Superior temporal gyrus (tissue), 1 donor: ENCODE measurements around the gene FNDC1.
A peak's percentile ranks its signal among the peaks of the same experiment; 100 is the strongest.

Experiments used
- DNase-seq: peaks from one replicate; pipeline ENCODE4 v3.0.0-alpha.2; 2016; ENCODE audit errors: extremely low spot score

Gene FNDC1

DNA sequence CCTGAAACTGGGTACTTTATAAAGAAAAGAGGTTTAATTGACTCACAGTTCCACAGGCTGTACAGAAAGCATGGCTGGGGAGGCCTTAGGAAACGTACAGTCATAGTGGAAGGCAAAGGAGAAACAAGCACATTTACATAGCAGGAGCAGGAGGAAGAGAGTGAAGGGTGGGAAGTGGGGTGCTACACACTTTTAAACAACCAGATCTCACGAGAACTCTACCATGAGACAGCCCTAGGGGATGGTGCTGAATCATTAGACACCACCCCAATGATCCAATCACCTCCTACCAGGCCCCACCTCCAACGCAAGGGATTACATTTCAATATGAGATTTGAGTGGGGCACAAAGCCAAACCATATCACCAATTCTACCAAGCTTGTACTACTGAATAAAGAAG, 7.4 kb upstream of the FNDC1 start:
- DNase-seq, result no peak

DNA sequence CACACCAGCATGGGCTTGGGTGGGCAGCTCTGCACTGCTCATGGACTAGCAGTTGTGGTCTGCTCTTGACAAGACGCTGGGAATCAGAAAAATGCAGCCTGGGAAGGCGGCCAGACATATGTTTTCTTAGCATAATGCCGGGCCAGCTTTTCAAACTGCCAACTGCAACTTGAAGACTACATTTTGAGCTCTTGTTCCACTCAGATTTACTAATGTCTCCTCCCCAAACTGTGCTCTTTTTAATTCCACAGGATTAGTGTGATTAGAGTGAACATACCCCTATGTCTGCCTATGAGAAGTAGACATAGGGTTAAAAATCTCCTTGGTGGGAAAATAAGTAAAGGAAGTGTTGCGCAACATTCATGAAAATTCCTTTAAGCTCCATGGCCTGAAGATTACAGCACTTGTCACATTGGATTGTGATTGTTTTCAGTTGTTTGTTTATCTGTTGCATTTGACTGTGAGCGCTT, 5.3 kb upstream of the FNDC1 start:
- no peak for DNase-seq

DNA sequence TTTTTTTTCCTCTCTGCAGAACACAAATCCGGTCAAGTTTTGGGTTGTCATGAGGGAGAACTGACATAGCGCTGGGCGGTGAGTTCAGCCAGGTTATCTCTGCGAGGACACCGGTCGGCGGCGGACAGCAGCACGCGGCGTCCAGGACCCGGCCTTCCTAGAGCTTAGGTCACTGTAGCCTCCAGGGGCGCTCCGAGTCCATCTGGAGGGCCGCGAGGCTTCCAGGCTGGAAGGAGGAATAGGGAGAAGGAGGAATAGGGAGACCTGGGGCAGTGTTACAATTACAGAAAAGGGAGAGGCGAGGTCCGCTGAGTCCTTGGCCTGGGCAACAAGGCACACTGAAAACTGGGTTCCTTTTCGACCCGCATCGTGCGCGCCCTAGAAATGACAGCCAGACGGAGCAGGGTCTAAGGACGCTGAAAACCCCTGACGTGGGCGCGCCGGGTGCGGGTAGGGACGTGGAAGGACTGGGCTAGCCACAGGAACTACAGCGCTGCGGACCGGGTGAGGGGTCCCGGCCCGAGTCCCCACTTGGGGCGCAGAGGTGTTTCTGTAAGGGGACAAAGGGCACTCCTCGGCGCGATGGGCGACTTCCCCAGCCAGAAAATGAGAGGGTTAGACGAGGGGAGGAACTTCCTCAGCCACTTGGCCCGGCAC, 536 bp upstream of the FNDC1 start:
- DNase-seq, result no peak

DNA sequence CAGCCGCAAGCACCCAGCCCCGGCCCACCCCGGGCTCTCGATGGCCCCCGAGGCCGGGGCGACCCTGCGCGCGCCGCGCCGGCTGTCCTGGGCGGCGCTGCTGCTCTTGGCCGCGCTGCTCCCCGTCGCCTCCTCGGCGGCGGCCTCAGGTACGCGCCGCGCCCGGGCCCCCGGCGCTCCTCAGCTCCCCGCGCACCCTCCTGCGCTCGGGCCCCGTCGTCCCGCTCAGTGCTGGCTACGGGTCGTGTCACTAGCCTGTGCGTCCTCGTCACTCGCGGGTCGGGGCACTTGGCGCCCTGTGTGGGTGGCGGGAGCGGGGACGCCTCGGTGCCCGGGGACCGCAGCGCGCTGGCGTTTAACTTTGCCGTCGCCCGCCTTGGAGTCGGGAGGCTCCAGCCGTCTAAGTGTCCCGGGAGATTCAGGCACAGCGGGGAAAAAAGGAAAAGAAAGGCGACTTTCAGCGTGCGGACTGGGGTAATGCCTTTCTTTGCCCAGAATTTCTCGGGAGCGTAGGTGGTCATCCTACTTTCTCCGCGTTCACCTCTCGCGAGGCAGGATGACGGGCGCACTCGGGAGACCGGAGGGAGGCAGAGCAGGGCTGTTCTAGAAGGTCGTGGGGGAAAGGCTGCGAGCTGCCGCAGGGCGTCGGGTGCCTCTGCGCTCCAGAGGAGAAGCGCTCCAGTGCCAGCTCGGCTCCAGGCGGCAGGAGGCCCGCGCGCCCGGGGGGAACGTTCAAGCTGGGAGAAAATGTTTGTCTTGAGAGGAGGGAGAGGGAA, 545 bp downstream of the FNDC1 start:
- DNase-seq, result no peak

DNA sequence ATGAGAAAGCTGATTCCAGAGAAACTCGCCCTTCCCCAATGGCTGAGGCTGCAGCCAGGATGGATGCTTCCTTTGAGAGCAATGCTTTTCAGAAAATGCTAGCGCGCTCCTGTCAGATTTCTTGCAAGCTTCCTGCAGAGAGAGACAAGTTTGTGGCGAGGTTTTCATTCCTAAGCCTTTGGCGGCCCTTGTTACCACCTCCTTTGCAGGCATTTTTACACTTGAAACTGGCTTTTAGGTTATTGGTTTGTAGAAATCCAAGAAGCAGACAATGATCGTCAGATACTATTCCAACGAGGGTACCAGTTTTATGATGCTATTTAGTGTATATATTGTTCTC, 1.1 kb downstream of the FNDC1 start:
- DNase-seq, result no peak

DNA sequence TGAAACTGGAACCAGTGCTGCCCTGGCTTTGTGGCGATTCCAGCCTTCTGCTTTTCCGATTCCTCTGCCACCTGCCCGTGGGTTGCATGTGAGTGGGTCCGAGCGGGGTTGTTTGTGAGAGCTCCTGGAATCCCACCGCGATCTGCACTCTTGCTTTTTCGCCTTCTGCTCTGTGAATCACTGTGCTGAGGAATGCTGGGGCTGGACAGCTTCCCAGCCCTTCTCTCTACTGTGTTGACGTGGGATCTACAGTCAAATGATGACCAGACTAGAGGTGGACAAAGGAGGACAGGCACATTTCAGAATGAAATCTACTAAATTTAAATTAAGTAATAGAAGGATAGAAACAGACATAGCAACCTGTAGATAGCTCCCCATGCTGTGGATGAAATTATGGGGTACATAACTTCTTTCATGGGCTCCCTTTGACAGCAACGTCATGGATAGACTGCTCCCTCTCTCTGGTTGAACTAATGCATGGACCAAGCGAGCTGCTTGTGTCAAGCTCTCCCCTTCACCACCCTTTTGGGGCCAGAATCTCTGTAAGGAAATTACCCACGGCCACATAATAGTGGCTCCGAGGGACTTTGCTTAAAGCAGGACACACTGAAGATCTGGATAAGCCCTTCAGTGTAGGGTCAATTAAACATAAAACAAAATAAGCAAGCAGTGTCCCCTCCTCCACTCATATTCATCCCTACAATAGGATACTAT, 2.0 kb downstream of the FNDC1 start:
- no peak for DNase-seq

- DNase-seq, result no peak
These were observed 2.9 kb downstream of the FNDC1 start for GRCh38 chr6:159172091-159172491.

DNA sequence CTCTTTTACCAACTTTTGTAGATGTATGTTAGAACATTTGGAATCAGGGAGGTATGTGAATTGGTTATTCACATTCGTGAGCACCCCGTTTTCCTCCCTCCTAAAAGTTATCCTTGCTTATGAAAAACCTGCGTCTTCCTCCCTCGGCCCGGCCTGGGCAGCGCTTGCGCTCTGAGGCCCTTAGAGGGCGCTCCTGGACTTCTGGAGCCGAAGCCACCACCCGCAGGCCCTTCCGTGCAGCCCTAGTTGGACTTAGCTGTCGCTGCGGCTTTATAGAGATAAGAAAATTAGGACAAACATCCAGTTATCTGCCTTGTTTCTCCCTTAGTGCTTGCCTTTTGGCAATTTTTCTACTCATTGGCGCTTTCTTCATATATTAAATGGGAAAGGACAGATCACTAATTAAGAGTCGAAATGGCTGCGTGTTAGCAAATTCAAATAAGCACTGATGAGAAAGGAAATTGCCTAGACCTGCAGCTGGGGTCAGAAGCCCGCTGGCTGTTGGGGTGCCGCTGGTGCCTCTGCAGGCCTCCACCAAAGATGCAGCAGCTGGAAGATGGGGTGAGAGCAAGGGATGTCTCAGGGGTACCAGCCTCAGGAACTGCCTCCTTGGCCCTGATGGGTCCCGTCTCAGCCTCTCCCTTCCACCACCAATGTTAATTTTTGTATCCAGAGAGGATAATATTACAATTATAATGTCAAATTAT, 5.2 kb downstream of the FNDC1 start:
- peak; percentile 76 for DNase-seq

- DNase-seq, result no peak
These were observed 7.7 kb downstream of the FNDC1 start for GRCh38 chr6:159176913-159177312.

DNA sequence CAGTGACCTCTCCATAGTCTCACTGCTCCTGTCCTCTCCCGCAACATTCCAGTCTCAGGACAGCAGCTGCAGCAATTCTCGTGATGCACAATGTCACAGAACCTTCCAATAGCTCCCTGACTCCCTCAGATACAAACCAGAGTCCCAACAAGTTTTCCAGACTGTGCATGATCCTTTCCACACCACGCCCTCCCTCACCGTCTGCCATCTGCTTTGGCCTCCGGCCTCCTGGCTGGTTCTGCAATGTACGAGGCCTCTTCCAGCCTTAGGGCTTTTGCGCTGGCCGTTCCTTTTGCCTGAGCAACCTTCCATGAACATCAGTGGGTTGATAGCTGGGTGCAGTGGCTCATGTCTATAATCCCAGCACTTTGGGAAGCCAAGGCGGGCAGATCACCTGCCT, 9.6 kb downstream of the FNDC1 start:
- DNase-seq, result no peak

- no peak for DNase-seq
These were observed 10.8 kb downstream of the FNDC1 start for GRCh38 chr6:159180001-159180400.

DNA sequence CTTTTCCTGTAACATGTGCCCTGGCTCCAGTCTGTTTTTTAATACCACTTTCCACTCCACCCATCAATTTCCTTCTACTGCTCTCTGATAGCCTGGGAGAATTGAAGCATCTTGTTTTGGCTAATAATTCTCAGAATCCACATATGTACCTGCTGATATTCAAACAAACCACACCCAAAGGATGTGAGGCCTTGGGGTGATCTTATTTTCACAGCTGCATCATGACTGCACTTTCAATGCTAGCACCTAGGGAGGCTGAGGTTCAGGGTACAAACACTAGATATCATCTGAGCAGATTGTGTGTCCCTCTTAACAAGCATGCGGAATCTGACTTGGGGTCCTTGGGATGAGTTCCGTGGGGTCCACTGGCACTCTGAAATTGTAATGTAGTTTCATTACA, 12.7 kb downstream of the FNDC1 start:
- DNase-seq, result no peak

- DNase-seq, result no peak
These were observed 15.4 kb downstream of the FNDC1 start for GRCh38 chr6:159184559-159184958.

DNA sequence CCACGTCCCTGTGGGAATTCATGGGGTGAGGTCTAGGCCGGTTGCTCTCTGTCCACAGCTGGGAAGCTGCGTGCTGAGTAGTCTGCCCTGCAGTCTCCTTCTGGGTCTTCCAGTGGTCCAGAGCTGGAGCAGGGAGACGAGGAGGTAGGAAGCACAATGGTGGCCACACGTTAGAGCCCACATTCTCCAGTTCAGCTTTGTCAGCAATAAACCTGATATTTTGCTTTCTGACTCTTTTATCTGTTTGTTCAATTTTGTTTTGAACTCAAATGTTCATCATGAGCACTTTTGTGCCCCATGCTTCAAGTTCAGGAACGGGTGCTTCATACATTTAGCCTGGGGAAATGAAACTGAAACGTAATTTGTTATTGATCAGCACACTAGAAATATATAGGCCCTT, 21.3 kb downstream of the FNDC1 start:
- no peak for DNase-seq

DNA sequence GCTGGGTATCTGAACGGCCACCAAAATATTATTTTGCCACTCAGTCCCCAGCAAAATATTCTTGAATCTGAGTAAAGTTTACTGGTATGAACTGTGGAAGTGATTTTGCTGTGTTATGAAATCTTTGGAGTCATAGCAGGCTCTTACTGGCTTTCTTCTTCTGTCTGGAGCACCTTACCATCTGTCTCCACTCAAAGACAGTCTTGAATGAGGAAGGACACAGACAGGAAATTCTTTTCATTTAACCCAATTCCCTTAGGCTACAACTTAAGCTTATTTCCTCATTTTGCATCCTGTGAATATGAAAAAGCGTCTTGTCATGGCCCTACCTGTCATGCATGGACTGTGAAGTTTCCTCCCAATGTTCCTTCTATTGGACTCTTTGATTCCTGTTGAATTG, 24.7 kb downstream of the FNDC1 start:
- no peak for DNase-seq

GRCh38 chr6:159194421-159194820, 25.2 kb downstream of the FNDC1 start:
- DNase-seq, result no peak

DNA sequence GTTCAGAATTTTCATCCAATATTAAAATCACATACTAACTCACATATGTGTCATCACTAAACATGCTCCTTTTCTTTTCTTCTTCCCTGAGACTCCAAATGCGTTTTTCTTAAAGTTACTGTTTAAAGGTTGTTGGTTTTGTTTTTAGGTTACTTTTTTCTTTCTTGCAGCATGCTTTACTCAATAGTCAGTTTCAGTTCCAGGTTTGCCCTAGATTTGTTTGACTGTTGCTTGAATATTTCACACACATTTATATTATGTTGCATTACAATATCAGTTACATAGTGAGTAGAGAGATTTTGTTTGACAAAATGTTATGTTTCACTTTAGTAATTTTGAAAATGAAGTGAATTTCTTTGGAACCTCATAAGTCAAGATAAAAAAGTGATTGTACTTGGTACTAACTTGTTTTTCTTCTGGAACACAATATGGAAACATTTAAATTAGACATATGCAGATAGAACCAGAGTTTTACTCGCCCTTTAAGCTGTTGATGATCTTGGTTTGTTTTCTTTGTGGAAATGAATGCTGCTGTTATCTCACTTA, 27.3 kb downstream of the FNDC1 start:
- DNase-seq, result no peak

DNA sequence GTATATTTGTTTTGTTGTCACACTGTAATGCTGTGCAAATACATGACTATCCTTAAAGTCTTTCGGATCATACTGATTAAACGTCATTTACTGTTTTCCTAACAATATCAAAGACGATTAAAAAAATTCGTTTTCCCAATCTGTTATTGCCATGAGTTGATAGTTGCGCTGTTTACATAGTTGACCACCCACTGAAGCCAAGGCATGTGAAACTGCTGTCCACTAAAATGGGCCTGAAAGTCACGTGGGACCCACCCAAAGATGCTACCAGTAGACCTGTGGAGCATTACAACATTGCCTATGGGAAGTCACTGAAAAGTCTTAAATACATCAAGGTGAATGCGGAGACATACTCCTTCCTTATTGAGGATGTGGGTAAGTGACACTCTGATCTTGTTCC, 28.1 kb downstream of the FNDC1 start:
- DNase-seq, result no peak

DNA sequence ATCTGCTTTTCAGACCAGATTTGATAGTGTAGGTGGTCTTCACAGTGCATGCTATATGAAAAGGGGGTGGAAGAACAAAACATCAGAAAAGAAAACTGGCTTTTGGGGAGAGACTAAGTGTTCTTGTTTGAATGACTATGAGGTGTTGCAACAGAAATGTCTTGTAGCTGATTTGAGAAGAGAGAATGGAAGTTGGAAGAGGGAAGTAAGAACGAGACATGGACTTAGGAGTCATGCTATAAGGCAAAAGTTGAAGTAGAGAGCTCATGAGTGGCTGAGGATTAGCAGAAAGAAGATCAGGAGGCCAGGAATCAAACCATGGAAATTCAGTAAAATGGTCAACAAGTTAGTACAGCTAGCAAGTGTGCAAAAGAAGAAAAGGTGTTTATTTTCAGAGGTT, 32.1 kb downstream of the FNDC1 start:
- DNase-seq, result no peak

GRCh38 chr6:159203304-159204005, 34.3 kb downstream of the FNDC1 start:
- DNase-seq, result no peak

GRCh38 chr6:159204605-159205004, 35.4 kb downstream of the FNDC1 start:
- no peak for DNase-seq
